HG02623 (cell line): ENCODE data around the gene TRERF1.

ENCODE experiments used
- ATAC-seq: cut with Tn5 transposase; IDR thresholded peaks from one replicate; pipeline ENCODE4 v1.9.1; 2021; ENCODE audit warnings: moderate library complexity; ENCODE audit not compliant: unreplicated experiment

The TRERF1 gene

GRCh38 chr6:42368181-42368580, 83.5 kb downstream of the TRERF1 start:
- no peak for ATAC-seq

DNA sequence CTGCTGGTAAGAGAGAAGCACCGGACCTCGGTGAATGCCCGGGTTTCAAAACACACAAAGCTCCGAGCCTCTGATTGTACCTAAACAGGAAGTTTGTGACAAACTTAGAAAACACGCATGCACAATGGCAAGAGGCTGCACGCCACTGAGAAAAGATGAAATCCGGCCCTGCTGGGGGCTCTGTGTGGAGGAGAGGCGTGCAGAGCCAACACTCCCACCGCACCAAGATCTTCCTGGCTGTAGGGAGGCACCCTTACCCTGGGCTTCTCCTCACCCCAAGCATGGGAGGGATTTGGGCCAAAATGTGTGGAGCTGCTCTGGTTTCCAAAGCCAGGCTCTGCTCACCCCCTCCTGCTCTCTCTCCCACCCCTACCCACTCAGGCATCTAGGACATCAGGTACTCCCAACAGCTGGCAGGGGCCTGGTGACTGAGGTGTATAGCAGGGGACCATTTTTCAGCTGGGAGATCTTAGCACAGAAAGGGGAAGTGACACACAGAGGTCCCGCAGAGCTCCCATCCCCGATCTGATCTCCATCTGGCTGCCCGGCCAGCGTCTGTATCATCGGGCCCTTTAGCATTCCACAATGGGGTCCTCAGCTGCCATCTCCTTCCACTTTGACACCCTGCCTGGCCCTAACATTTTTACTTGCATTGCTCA, 84.2 kb downstream of the TRERF1 start:
- ATAC-seq, result peak; percentile 68

DNA sequence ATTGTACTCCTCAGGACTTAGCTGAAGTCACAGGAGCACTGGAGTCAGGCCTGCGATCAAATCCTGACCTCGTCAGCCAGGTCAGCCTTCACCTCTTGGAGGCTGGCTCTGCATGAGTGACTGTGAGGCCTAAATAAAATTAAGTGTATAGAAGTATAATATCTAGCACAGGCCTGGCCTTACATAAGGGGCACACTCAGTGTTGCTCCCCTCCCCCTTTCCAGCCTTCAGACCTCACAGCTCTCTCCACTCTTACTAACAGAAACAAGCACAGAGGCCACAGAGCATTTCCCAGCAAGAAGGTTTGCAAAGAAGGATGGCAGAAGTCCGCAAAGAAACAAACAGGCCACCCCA, 84.8 kb downstream of the TRERF1 start:
- no peak for ATAC-seq

DNA sequence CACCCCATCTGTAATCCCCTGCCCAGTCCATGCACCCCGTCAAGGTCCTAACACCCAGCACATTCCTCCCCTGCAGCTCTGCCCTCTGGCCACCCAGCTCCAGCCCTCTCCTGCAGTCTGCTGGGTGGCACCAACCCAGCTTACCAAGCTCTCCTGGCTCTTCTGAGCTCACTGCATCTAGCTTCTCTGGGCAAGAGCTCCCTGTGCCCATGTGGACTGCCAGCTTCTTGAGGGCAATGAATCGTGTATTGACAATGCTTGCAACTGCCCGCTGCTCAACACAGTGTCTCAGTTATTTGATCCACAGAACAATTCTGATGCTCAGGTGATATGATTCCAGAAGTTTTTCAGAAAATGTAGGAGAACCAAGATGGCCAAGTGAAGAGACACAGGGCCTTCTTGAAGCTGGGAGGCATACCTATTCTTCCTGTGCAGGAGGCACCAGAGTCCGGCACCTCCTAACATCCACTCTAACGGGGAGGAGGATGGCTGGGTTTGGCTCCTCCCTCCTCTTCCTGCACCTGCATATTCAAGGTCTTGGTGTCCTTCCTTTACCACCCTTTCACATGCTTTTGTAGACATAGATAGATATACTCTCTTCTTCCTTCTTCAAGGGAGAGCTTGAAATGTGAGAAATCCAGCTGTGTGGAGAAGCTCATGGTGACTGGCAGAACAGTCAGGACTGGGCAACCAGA, 85.6 kb downstream of the TRERF1 start:
- no peak for ATAC-seq

DNA sequence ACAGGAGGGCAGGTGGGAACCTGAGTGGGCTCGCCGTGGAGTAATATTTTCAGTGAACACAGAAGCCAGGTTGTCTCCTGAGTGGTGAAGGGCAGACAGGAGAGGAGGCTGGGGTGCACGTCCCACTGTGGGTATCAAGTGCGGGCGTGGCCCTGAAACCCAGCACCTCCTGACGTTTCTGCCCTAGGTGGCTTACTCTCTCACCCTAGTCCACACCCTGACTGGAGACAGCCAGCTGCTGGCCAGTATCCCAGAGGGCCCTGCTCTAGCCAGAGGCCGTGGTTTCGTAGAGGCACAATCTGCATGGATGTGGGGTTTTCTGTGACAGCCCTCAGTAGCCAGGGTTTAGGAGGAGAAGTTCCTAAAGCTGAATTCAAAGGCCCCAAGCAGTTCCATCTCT, 86.7 kb downstream of the TRERF1 start:
- no peak for ATAC-seq

DNA sequence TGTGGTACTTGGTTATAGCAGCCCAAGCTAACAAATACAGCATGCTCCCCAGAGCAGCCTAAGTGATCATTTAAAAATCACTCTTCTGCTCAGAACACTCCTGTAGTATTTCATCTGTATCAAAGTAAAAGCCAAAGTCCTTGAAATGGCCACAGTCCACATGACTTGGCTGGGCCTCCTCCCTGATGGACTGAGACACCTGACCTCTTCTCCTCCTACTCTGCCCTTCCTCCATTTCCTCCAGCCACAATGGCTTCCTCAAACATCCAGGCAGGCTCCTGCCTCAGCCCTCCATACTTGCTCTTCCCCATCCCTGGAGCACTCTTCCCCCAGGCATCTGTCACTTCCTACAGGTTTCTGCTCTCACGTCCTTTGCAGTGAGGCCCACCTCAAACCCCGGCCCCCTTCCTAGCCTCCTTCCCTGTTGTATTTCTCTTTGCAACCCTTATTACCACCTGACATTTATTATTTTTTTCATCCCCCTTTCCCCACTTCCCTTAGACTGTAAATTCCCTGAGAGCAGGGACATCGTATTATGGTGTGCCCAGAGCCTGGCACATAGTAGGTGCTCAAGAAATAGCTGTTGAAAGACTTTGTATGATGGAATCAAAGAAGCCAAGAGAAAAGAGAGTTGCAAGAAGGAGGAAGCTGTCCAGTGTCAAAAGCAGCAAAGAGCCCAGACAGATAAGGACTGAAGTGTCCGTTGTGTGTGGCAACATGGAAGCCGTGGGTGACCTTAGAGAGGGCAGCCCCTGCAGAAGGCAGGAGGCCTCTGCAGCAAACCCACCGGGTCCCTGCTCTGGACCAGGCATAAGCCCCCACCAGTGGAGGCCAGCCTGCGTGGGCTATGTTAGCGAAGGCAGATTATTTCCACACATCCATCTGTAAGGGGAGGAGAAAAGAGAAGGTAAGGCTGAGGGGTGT, 87.5 kb downstream of the TRERF1 start:
- ATAC-seq, result no peak

- ATAC-seq, result no peak
Observed at GRCh38 chr6:42361036-42361435, 90.7 kb downstream of the TRERF1 start.

GRCh38 chr6:42359021-42359420, 92.7 kb downstream of the TRERF1 start:
- no peak for ATAC-seq

DNA sequence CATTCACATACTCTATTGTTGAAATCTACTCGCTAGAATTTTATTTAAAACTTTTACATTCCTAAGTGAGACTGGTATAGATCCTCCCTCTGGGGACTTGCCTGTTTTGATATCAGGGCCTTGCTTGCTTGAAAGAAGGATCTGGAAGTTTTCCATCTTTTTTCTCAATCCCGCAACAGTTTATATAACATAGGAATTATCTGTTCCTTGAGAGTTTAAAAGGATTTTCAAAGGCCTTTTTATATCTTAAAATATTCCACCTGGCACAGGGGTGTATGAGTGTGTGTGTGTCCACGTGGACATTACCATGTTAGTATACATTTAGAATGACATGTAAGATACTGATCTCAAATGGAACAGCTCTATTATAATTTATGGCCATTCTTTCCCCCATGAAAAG, 96.3 kb downstream of the TRERF1 start:
- ATAC-seq, result no peak

DNA sequence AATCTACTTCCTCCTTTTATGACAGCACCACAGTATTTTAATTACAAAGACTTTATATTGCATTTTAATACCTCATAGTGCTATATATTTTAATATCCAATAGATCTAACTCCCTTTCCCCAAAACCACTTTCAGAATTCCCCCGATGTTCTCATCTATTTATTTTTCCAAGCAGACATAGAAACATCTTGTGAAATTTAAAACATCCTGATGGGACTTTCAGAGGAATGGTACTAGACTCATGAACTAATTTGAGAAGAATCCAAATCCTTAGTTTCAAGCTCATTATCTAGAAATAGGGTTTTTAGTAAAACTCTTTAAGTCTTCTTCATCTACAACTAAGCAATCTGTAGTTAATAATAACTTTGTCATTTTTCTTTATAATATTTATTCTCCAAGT, 97.0 kb downstream of the TRERF1 start:
- no peak for ATAC-seq

DNA sequence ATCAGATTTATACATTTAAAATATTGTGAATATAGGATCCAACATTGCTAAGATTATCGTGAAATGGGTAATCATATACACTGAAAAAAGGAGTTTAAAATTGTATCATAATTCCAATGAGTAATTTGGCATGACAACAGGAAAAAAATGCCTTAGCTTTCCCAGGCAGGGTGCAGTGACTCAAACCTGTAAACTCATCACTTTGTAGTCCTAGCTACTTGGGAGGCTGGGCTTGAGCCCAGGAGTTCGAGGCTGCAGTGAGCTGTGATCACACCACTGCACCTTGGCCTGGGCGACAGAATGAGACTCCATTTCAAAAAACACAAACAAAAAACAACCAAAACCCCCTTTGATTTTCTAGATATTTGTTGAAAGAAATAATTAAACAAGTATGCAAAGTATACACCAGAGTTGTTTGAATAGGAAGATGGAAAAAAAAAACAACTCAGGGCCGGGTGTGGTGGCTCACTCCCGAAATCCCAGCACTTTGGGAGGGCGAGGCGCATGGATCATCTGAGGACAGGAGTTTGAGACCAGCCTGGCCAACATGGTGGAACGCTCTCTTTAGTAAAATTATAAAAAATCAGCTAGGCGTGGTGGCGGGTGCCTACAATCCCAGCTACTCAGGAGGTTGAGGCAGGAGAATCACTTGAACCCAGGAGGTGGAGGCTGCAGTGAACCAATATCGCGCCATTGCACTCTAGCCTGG, 98.7 kb downstream of the TRERF1 start:
- no peak for ATAC-seq

GRCh38 chr6:42350911-42351310, 100.8 kb downstream of the TRERF1 start:
- ATAC-seq, result no peak

DNA sequence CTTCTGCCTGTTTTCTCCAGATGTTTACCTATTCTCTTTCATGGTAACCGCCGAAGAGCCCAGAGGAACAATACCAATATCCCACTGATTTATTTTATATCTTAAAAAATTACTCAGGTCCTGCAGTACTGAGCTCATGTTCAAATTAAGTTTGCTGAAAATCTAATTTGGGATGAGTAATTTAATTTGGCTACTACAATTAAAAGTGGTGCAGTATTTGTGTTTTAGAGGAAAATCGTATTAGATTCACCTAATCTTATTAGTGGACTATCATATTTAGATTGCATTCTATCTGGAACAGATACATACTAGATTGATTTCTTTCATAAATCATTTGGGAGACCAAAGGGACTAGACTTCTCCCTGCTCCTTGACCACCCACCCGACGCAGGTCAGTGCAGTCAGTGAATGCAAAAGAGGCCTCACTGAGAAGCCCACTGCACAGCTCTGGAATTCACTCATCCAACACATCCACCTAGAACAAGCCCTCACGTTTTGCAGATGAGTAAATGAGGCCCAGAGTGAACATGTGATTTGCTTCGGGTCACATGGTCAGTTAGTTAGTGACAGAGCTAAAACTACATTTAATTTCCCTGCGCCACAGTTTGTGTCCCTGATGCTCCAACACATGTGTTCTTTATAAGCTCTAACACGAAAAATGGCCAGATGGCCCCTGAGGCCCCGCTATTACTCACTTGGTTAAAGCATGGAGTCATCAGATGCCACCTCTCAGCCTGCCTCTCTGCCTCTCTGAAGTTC, 101.8 kb downstream of the TRERF1 start:
- no peak for ATAC-seq

- no peak for ATAC-seq
Observed at GRCh38 chr6:42347456-42347855, 104.3 kb downstream of the TRERF1 start.

- ATAC-seq, result no peak
Observed at GRCh38 chr6:42345696-42346416, 105.9 kb downstream of the TRERF1 start.

- ATAC-seq, result no peak
Observed at GRCh38 chr6:42344756-42345155, 107.0 kb downstream of the TRERF1 start.

DNA sequence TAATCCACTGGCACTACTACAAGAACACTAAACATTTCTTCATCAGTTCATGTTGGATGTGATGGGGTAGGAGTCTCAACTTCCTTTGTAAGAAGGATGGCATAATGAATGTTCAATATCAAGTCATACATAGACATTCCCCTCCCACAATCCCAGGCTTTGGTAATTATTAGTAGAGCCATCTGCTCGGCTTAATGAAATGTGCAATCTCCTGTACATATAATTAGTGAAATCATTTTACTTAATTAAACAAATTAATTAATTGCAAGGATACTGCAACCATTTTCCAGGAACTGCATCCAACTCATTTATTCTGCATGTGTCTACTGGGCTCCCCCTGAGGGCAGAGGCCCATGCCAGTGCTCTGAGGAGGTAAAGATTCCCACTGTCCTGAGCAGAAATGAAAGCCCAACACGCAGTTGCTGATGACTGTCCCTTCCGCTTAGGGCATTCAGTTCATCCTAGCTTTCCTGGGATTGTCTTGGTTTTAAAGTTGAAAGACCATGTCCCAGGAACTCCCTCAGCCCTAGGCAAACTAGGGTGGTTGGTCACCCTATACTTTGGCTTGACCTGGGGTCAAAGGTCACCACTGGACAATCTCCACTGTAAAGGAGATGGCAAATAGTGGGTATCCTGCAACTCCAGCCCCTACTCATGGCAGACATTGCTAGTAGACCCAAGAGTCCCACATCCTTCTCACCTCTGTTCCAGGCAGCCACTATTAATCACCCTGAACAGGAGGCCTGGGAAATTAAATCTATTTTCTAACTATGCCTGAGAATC, 109.8 kb downstream of the TRERF1 start:
- no peak for ATAC-seq

DNA sequence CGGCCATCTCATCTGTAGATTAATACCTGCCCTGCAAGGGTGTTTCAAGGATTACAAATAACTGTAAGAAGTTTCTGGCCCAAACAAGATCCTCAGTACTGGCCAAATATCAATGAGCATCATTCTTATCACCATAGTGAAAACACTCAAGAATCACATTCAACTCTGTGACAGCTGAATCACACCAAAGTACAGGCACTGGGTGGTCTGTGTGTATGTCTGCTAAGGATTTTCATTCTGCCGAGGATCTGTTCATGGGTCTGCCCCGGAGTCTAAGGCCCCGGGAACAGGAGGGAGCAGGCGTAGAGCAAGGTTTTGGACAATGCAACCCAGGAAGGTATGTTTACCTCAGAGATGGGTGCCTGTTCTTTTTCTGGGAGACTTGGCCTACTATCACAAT, 110.5 kb downstream of the TRERF1 start:
- no peak for ATAC-seq

DNA sequence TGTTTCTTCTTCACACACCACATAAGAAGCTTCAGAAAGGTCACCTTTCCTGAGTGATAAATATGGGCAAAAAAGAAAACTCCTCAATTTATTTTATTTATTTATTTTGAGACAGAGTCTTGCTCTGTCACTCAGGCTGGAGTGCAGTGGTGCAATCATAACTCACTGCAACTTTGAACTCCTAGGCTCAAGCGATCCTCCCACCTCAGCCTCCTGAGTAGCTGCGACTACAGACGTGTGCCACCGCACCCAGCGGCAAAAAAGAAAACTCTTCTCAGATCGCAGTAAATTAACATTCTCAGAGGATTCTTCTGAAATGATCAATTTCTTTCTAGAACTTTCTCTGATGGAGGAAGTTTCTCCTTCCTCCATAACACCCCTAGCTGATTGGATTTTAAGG, 111.2 kb downstream of the TRERF1 start:
- no peak for ATAC-seq
